Measurements from ENCODE around the gene NOS2.

NOS2 gene

GRCh38 chr17:27766438-27766837 lies 33.9 kb downstream of the NOS2 start:
- H3F3A ChIP-seq (ENCODE audit: insufficient read depth) = no peaks in the 10 kb centered on the region
- no peak overlapping the region for H2AFZ ChIP-seq (ENCODE audit: low read depth, low read length, severe bottlenecking)
- H3K4me2 ChIP-seq (ENCODE audit: low read depth, low read length, poor library complexity, severe bottlenecking) = no peak overlapping the region
- no peak overlapping the region for H3K4me3 ChIP-seq (ENCODE audit: insufficient read depth, low read length, poor library complexity, severe bottlenecking)
- H3K36me3 ChIP-seq (ENCODE audit: low read length) = no peaks in the 10 kb centered on the region
- TF ChIP-seq CTCF (IDR thresholded peaks at IDR 0.05; ENCODE audit: insufficient read depth, low read length, poor library complexity, severe bottlenecking) (no peak), EZH2phosphoT487 (conservative IDR thresholded peaks at IDR 0.05; ENCODE audit: low read length) (no peak)
- no peak overlapping the region for H3K9ac ChIP-seq (ENCODE audit: low read length)
- H3K27me3 ChIP-seq (ENCODE audit: low read length) = no peaks in the 10 kb centered on the region
- no peak overlapping the region for H3K27ac ChIP-seq (ENCODE audit: low read depth, low read length)
- no peaks in the 10 kb centered on the region for H4K20me1 ChIP-seq (ENCODE audit: low read depth, low read length)
- H3K79me2 ChIP-seq (ENCODE audit: insufficient read depth, low read length) = no peaks in the 10 kb centered on the region
- no peaks in the 10 kb centered on the region for H3K9me3 ChIP-seq (ENCODE audit: insufficient read depth, low read length)
- no peaks in the 10 kb centered on the region for H3K9me2 ChIP-seq (replicated peaks; ENCODE audit: insufficient read depth, low read length)

GRCh38 chr17:27765353-27765752 lies 35.0 kb downstream of the NOS2 start:
- H3K27me3 ChIP-seq (ENCODE audit: low read length) = no peaks in the 10 kb centered on the region

GRCh38 chr17:27764589-27764988 lies 35.7 kb downstream of the NOS2 start:
- Histone ChIP-seq H3K79me2 (ENCODE audit: insufficient read depth, low read length) (no peaks in the 10 kb centered on the region), H3F3A (ENCODE audit: insufficient read depth) (no peaks in the 10 kb centered on the region), H3K27me3 (ENCODE audit: low read length) (no peaks in the 10 kb centered on the region), H3K9ac (ENCODE audit: low read length) (no peak overlapping the region), H3K4me2 (ENCODE audit: low read depth, low read length, poor library complexity, severe bottlenecking) (no peak overlapping the region), H2AFZ (ENCODE audit: low read depth, low read length, severe bottlenecking) (no peak overlapping the region), H3K9me3 (ENCODE audit: insufficient read depth, low read length) (no peaks in the 10 kb centered on the region), H4K20me1 (ENCODE audit: low read depth, low read length) (no peaks in the 10 kb centered on the region), H3K4me3 (ENCODE audit: insufficient read depth, low read length, poor library complexity, severe bottlenecking) (no peak overlapping the region), H3K9me2 (replicated peaks; ENCODE audit: insufficient read depth, low read length) (no peaks in the 10 kb centered on the region), H3K36me3 (ENCODE audit: low read length) (no peaks in the 10 kb centered on the region), H3K27ac (ENCODE audit: low read depth, low read length) (no peak overlapping the region)
- TF ChIP-seq CTCF (IDR thresholded peaks at IDR 0.05; ENCODE audit: insufficient read depth, low read length, poor library complexity, severe bottlenecking) (no peak), EZH2phosphoT487 (conservative IDR thresholded peaks at IDR 0.05; ENCODE audit: low read length) (no peak)

More at GRCh38 chr17:27765353-27765752, 35.0 kb downstream of the NOS2 start:
- Histone ChIP-seq H3F3A (ENCODE audit: insufficient read depth) (no peaks in the 10 kb centered on the region), H3K79me2 (ENCODE audit: insufficient read depth, low read length) (no peaks in the 10 kb centered on the region), H3K9ac (ENCODE audit: low read length) (no peak overlapping the region), H4K20me1 (ENCODE audit: low read depth, low read length) (no peaks in the 10 kb centered on the region), H3K9me2 (replicated peaks; ENCODE audit: insufficient read depth, low read length) (no peaks in the 10 kb centered on the region), H3K9me3 (ENCODE audit: insufficient read depth, low read length) (no peaks in the 10 kb centered on the region), H2AFZ (ENCODE audit: low read depth, low read length, severe bottlenecking) (no peak overlapping the region), H3K4me3 (ENCODE audit: insufficient read depth, low read length, poor library complexity, severe bottlenecking) (no peak overlapping the region), H3K4me2 (ENCODE audit: low read depth, low read length, poor library complexity, severe bottlenecking) (no peak overlapping the region), H3K36me3 (ENCODE audit: low read length) (no peaks in the 10 kb centered on the region), H3K27ac (ENCODE audit: low read depth, low read length) (no peak overlapping the region)
- no peak for TF ChIP-seq EZH2phosphoT487 (conservative IDR thresholded peaks at IDR 0.05; ENCODE audit: low read length)
- TF ChIP-seq CTCF (IDR thresholded peaks at IDR 0.05; ENCODE audit: insufficient read depth, low read length, poor library complexity, severe bottlenecking) = no peak

Measured in SU-DHL-6 (cell line).